HG03342 (cell line): Measurements from ENCODE around the gene GRXCR2.
"Not testable (repeated sequence)": the region's sequence is repeated elsewhere in the genome, so short reads cannot be mapped to it uniquely, and the experiment has no call there.

Experiments
- ATAC-seq: cut with Tn5 transposase; IDR thresholded peaks from one replicate; pipeline ENCODE4 v1.9.1; 2021; ENCODE audit warnings: mild to moderate bottlenecking, moderate library complexity; ENCODE audit not compliant: unreplicated experiment

Gene GRXCR2

GRCh38 chr5:145887976-145888574, 15.3 kb upstream of the GRXCR2 start:
- ATAC-seq = peak; percentile 63

GRCh38 chr5:145887217-145887616, 14.4 kb upstream of the GRXCR2 start:
- ATAC-seq = no peak

DNA sequence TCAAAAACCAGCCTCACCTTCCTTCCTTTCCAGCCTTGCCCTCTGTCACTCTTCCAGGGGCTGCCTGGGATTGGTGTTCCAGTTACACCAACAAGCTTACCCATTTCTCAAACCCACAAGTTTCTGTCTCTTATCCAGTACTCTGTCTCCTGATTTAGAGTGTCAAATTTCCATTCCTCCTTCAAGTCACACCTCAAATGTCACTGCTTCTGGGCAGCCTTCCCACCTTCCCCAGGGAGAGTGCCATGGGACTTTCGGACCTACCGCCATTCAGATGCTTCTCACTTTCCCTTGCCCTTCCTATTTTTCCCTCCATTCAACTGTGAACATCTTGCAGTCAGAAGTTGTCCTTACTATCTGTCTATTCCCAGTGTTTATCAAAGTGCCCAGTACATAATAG, 2.0 kb upstream of the GRXCR2 start:
- no peak for ATAC-seq

GRCh38 chr5:145872486-145872885, 328 bp downstream of the GRXCR2 start:
- ATAC-seq = no peak

DNA sequence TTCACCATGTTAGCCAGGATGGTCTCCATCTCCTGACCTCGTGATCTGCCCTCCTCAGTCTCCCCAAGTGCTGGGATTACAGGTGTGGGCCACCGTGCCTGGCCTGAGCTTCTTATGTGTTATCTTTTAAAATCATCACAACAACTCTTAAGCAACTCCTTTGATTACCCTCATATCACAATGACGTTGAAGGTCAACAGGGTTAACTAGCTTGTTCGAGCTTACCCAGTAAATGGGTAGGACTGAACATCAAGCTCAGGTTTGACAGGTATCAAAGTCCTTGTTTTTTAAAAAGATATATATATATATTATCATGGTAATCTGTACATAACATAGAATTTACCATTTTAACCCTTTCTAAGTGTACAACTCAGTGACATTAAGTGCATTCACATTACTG, 3.1 kb downstream of the GRXCR2 start:
- no peak for ATAC-seq

GRCh38 chr5:145867806-145868205, 5.0 kb downstream of the GRXCR2 start:
- ATAC-seq = no peak

DNA sequence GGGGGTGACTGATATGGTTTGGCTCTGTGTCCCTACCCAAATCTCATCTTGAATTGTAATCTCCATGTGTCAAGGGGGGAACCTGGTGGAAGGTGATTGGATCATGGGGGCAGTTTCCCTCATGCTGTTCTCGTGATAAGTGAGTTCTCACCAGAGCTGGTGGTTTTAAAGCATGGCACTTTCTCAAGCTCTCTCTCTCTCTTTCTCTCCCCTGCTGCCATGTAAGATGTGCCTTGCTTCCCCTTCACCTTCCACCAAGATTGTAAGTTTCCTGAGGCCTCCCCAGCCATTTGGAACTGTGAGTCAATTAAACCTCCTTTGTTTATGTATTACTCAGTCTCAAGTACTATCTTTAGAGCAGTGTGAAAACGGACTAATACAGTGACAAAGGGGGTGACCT, 8.4 kb downstream of the GRXCR2 start:
- ATAC-seq = not testable (repeated sequence)

- ATAC-seq = no peak
These were observed 9.8 kb downstream of the GRXCR2 start for GRCh38 chr5:145863003-145863402.

DNA sequence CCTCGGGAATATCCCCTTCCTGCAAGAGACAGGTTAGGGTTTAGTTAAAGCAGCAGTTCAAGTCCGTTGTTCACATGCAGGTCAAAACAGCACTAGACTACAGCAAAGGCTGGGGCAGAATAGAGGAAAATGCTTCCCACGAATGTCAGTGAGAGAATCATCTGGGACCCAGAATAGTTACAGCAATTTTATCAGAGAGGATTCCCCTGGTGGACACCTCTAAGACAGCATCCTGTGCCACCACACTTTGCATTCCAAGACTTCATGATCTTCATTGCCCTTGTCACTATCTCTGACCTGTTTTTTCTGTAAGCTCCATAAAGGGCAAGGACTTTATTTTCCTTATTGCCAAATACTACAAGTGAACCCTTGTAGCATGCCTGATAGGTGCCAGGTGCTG, 12.9 kb downstream of the GRXCR2 start:
- no peak for ATAC-seq

GRCh38 chr5:145859453-145859852, 13.4 kb downstream of the GRXCR2 start:
- no peak for ATAC-seq

GRCh38 chr5:145858959-145859358, 13.9 kb downstream of the GRXCR2 start:
- ATAC-seq = no peak

- ATAC-seq = no peak
These were observed 16.5 kb downstream of the GRXCR2 start for GRCh38 chr5:145856285-145856818.

GRCh38 chr5:145855763-145856267, 17.0 kb downstream of the GRXCR2 start:
- no peak for ATAC-seq

- ATAC-seq = no peak
These were observed 18.1 kb downstream of the GRXCR2 start for GRCh38 chr5:145854651-145855258.

- no peak for ATAC-seq
These were observed 18.9 kb downstream of the GRXCR2 start for GRCh38 chr5:145853781-145854376.

DNA sequence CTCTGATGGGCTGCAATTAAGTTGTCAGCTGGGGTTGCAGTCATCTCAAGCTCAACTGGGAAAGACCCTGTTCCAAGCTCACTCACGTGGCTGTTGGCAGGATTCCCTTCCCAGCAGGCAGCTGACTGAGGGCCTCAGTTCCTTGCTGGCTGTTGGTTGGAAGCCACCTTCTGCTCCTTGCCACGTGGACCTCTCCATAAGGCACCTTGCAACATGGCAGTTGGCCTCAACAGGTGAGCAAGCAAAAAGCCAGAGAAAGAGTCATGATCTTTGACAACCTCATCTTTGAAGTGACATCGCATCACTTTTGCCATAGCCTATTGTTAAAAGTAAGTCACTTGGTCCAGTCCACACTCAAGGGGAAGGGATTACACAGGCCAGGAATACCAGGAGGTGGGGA, 19.8 kb downstream of the GRXCR2 start:
- no peak for ATAC-seq

DNA sequence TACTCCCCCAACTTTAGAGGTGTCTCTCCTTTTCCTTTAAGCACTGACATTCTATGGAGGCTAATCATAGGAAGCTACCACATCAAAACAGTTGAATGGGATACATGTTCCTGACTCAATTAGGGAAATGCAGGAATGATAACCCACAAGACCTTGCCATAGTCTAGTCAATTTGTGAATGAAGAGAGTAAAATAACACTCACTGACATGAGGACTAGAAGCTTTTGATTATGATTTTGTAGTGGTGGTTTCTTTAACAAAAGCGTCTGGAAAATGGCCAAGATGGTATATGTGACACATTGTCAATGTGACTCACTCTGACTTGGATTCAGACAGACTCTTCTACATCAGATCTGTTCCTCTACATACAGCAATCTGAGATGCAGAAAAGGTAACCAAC, 24.0 kb downstream of the GRXCR2 start:
- no peak for ATAC-seq

DNA sequence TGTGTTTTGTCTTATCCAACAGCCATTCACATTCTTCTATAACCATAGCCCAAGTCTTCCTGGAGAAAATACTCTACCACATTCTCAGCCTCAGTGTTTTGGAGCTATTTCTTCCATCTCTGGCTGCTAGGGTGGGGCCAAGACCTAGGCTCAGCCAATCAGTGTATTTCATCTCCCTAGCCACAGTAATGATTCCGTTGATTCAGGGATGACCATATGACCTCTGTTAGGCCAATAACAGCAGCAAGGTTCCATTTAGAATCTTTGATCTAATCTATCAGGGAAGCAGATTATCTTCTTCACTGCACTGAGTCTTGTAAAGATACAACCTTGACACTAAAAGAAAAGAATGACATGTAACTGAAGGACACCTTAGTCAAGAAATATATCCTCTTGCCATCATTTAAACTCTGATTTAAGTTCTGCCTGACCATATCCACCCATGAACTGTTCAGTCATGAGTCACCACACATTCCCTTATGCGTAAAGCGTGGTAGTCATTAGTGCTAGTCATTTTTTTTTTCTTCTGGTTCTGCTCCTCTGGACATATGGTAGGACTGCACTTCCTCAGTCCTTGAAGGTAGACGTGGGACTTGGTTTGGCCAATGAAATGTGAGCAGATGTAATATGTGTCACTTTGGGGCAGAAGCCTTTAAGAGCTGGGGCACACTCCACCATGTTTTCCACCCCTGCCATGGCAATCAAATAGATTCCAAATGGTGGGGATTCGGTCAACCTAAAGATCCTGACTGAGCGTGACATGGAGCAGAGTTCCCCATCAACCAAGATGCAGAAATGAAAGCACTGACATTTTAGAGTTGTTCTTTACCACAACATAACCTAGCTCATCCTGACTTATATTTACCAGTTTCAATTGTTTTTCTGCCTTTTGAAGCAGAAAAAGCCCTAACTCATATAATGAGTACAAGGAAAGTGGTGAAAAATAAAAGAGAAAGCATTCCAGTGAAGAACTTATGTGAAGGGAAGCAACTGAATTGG, 25.0 kb downstream of the GRXCR2 start:
- ATAC-seq = no peak

GRCh38 chr5:145846081-145846480, 26.7 kb downstream of the GRXCR2 start:
- ATAC-seq = no peak

GRCh38 chr5:145841299-145841698, 31.5 kb downstream of the GRXCR2 start:
- ATAC-seq = no peak
